H9 (cell line): Measurements from ENCODE around the gene EFCAB6. TPM values are rescaled to one million over a fixed set of nuclear protein-coding genes. Genes with fewer than 3 reads are reported as not detected.

ENCODE experiments used
- DNase-seq: peaks from one replicate; pipeline ENCODE4 v3.0.0-alpha.2; 2017
- H2AFZ ChIP-seq: one replicate; pipeline ENCODE4 v1.6.1; 2013; ENCODE audit warnings: mild to moderate bottlenecking, low read length, control low read depth, moderate library complexity
- H2AK5ac ChIP-seq: 2 replicates; pipeline ENCODE4 v1.6.1; 2013; ENCODE audit warnings: low read length, control low read depth, mixed read lengths; ENCODE audit not compliant: insufficient read length
- H2BK120ac ChIP-seq: one replicate; pipeline ENCODE4 v1.6.1; 2013; ENCODE audit warnings: low read depth, mild to moderate bottlenecking, low read length, control low read depth, inconsistent platforms; ENCODE audit not compliant: poor library complexity, severe bottlenecking
- H2BK12ac ChIP-seq: 2 replicates; pipeline ENCODE4 v1.6.1; 2013; ENCODE audit warnings: low read length, control low read depth, mixed read lengths, low read depth; ENCODE audit not compliant: insufficient read length
- H2BK15ac ChIP-seq: 2 replicates; pipeline ENCODE4 v1.6.1; 2013; ENCODE audit warnings: low read depth, low read length, control low read depth
- H2BK20ac ChIP-seq: one replicate; pipeline ENCODE4 v1.6.1; 2013; ENCODE audit warnings: low read depth, mild to moderate bottlenecking, low read length, control low read depth, inconsistent platforms; ENCODE audit not compliant: poor library complexity, severe bottlenecking
- H2BK5ac ChIP-seq: 2 replicates; pipeline ENCODE4 v1.6.1; 2013; ENCODE audit warnings: low read length, control low read depth, mixed read lengths; ENCODE audit not compliant: insufficient read length
- H3K14ac ChIP-seq: 2 replicates; pipeline ENCODE4 v1.6.1; 2013; ENCODE audit warnings: low read length, control low read depth; ENCODE audit not compliant: insufficient read depth
- H3K18ac ChIP-seq: 2 replicates; pipeline ENCODE4 v1.6.1; 2013; ENCODE audit warnings: low read depth, mild to moderate bottlenecking, mixed read lengths, low read length, control low read depth; ENCODE audit not compliant: insufficient read length
- H3K23ac ChIP-seq: 2 replicates; pipeline ENCODE4 v1.6.1; 2013; ENCODE audit warnings: low read length, control low read depth, mixed read lengths, low read depth; ENCODE audit not compliant: insufficient read length
- H3K23me2 ChIP-seq: 2 replicates; pipeline ENCODE4 v1.6.1; 2013; ENCODE audit warnings: low read depth, mild to moderate bottlenecking, mixed read lengths, low read length, control low read depth; ENCODE audit not compliant: insufficient read length, poor library complexity, severe bottlenecking
- H3K27ac ChIP-seq: 2 replicates; pipeline ENCODE4 v1.5.1; 2013; ENCODE audit warnings: low read length, control low read depth, mixed read lengths, low read depth; ENCODE audit not compliant: insufficient read length
- H3K27me3 ChIP-seq: 2 replicates; pipeline ENCODE4 v1.6.1; 2013; ENCODE audit warnings: low read length, control low read depth, inconsistent platforms; ENCODE audit not compliant: insufficient read depth
- H3K4ac ChIP-seq: 2 replicates; pipeline ENCODE4 v1.6.1; 2013; ENCODE audit warnings: low read depth, mild to moderate bottlenecking, control low read depth, inconsistent platforms, low read length, moderate library complexity
- H3K4me1 ChIP-seq: 2 replicates; pipeline ENCODE4 v1.6.1; 2013; ENCODE audit warnings: low read length, control low read depth, inconsistent platforms; ENCODE audit not compliant: insufficient read depth
- H3K4me2 ChIP-seq: 2 replicates; pipeline ENCODE4 v1.6.1; 2013; ENCODE audit warnings: low read length, control low read depth, mixed read lengths; ENCODE audit not compliant: insufficient read length, insufficient read depth
- H3K56ac ChIP-seq: 2 replicates; pipeline ENCODE4 v1.6.1; 2013; ENCODE audit warnings: low read depth, mild to moderate bottlenecking, mixed read lengths, low read length, control low read depth; ENCODE audit not compliant: insufficient read length
- H3K79me1 ChIP-seq: 2 replicates; pipeline ENCODE4 v1.6.1; 2013; ENCODE audit warnings: low read depth, mild to moderate bottlenecking, moderate library complexity, low read length, control low read depth, inconsistent platforms; ENCODE audit not compliant: insufficient read depth, poor library complexity, severe bottlenecking
- H3K79me2 ChIP-seq: 2 replicates; pipeline ENCODE4 v1.6.1; 2013; ENCODE audit warnings: low read length, control low read depth, inconsistent platforms; ENCODE audit not compliant: insufficient read depth
- H3K9ac ChIP-seq: 2 replicates; pipeline ENCODE4 v1.6.1; 2013; ENCODE audit warnings: low read length, control low read depth, mixed read lengths; ENCODE audit not compliant: insufficient read length; ENCODE audit errors: extremely low read depth
- H3K9me3 ChIP-seq: one replicate; pipeline ENCODE4 v1.6.1; 2013; ENCODE audit warnings: low read depth, low read length, inconsistent platforms; ENCODE audit not compliant: control insufficient read depth
- H3T11ph ChIP-seq: one replicate; pipeline ENCODE4 v1.6.1; 2013; ENCODE audit warnings: mild to moderate bottlenecking, low read length, control low read depth, inconsistent platforms
- H4K20me1 ChIP-seq: one replicate; pipeline ENCODE4 v1.6.1; 2013; ENCODE audit not compliant: control insufficient read depth, insufficient read length, insufficient read depth
- H4K5ac ChIP-seq: 2 replicates; pipeline ENCODE4 v1.6.1; 2013; ENCODE audit warnings: low read depth, mild to moderate bottlenecking, mixed read lengths, low read length, control low read depth; ENCODE audit not compliant: insufficient read length
- H4K8ac ChIP-seq: replicated peaks from 2 replicates; pipeline ENCODE4 v1.6.1; 2013; ENCODE audit warnings: low read length, control low read depth, mixed read lengths, low read depth; ENCODE audit not compliant: insufficient read length
- H4K91ac ChIP-seq: 2 replicates; pipeline ENCODE4 v1.6.1; 2013; ENCODE audit warnings: low read depth, mild to moderate bottlenecking, moderate library complexity, mixed read lengths, low read length, control low read depth; ENCODE audit not compliant: insufficient read length
- H3K27ac Mint-ChIP-seq, 3 experiments: 2 replicates in 2 of 3; 3 replicates in 1 of 3; pipeline ENCODE4 v1.8.0; 2020 to 2021; ENCODE audit warnings: mixed read lengths in 3 of 3, mild to moderate bottlenecking in 1 of 3, moderate library complexity in 1 of 3
- H3K27me3 Mint-ChIP-seq: 2 replicates; pipeline ENCODE4 v1.8.0; 2021; ENCODE audit warnings: low read depth, mild to moderate bottlenecking, moderate library complexity, mixed read lengths
- H3K36me3 Mint-ChIP-seq, 3 experiments: 2 replicates in 2 of 3; 3 replicates in 1 of 3; pipeline ENCODE4 v1.8.0; 2020 to 2021; ENCODE audit warnings: low read depth in 3 of 3, mixed read lengths in 3 of 3; ENCODE audit not compliant: insufficient read depth in 1 of 3
- H3K4me1 Mint-ChIP-seq, 2 experiments: 2 replicates each; pipeline ENCODE4 v1.8.0; 2020; ENCODE audit warnings: mixed read lengths in 2 of 2
- H3K4me3 Mint-ChIP-seq, 2 experiments: 2 replicates in 1 of 2; 3 replicates in 1 of 2; pipeline ENCODE4 v1.8.0; 2020 to 2021; ENCODE audit warnings: mild to moderate bottlenecking in 2 of 2, mixed read lengths in 2 of 2, moderate library complexity in 1 of 2
- H3K9me3 Mint-ChIP-seq, 2 experiments: 2 replicates in 1 of 2; 3 replicates in 1 of 2; pipeline ENCODE4 v1.8.0; 2020; ENCODE audit warnings: mild to moderate bottlenecking in 2 of 2, mixed read lengths in 2 of 2, moderate library complexity in 1 of 2
- CTCF ChIP-seq: fragments of 200-600 bp; sonication (generic); conservative IDR thresholded peaks from 3 replicates; pipeline ENCODE4 v1.8.0; 2021; ENCODE audit warnings: antibody characterized with exemption, mild to moderate bottlenecking
- WGBS: extraction: QIAGEN DNeasy Blood & Tissue Kit; methylation state at CpG from one replicate; pipeline ENCODE4 v1.1.7; 2013; ENCODE audit warnings: missing lambda C conversion rate, low lambda C conversion rate, mixed read lengths; ENCODE audit not compliant: insufficient read length; ENCODE audit errors: extremely low coverage; 5-methylcytosine and 5-hydroxymethylcytosine counted together
- total RNA-seq: library from RNA; stranded (reverse); gene quantifications from 2 replicates; pipeline ENCODE4 v1.2.1, GENCODE V29; 2021

Gene EFCAB6
- total RNA-seq, 1 experiment from 2014 or later: 0.31 TPM

- no peak for DNase-seq
- TF ChIP-seq CTCF: no peak
- peaks cover 35 to 39% of the 10 kb centered on the region in 2 experiments for H3K4me1 Mint-ChIP-seq
Observed at GRCh38 chr22:43818981-43819380, 6.9 kb upstream of the EFCAB6 start.

More at GRCh38 chr22:43818981-43819380, 6.9 kb upstream of the EFCAB6 start:
- peaks cover 5% of the 10 kb centered on the region for H3K4me1 ChIP-seq
- H2BK12ac ChIP-seq: no peak overlapping the region
- H3K23ac ChIP-seq: no peak overlapping the region
- H3T11ph ChIP-seq: no peak overlapping the region
- H3K27me3 ChIP-seq: no peaks in the 10 kb centered on the region
- H3K4ac ChIP-seq: no peak overlapping the region
- no peak overlapping the region for H3K9ac ChIP-seq
- H3K9me3 ChIP-seq: no peaks in the 10 kb centered on the region
- no peak overlapping the region for H3K14ac ChIP-seq
- H3K23me2 ChIP-seq: no peaks in the 10 kb centered on the region
- no peak overlapping the region for H4K91ac ChIP-seq
- H3K79me1 ChIP-seq: no peaks in the 10 kb centered on the region
- no peak overlapping the region for H3K27ac ChIP-seq
- no CpG with 5 or more reads among the region's 11 CpGs for WGBS
- Mint-ChIP-seq H3K27me3 (peaks cover 4% of the 10 kb centered on the region; the same call in 1 of the 2 replicates), H3K36me3 (peaks cover 0 to 5% (median 0%) of the 10 kb centered on the region in 3 experiments; a peak in 5 of 7 replicates), H3K9me3 (no peaks in the 10 kb centered on the region), H3K27ac (no peak overlapping the region), H3K4me3 (no peak overlapping the region)
- no peak overlapping the region for H2BK20ac ChIP-seq
- H3K4me2 ChIP-seq: no peak overlapping the region
- H3K79me2 ChIP-seq: no peaks in the 10 kb centered on the region
- H2BK15ac ChIP-seq: no peak overlapping the region
- no peak overlapping the region for H3K18ac ChIP-seq
- no peak overlapping the region for H3K56ac ChIP-seq
- no peak overlapping the region for H2AFZ ChIP-seq
- H4K20me1 ChIP-seq: no peaks in the 10 kb centered on the region
- H4K8ac ChIP-seq: no peak overlapping the region
- H4K5ac ChIP-seq: no peak overlapping the region
- no peak overlapping the region for H2AK5ac ChIP-seq
- H2BK120ac ChIP-seq: no peak overlapping the region
- no peak overlapping the region for H2BK5ac ChIP-seq
